Skeletal muscle cell (primary cell): ENCODE measurements around the gene PXDN.

ENCODE experiments used
- DNase-seq: peaks from one replicate; pipeline ENCODE4 v3.0.0-alpha.2; 2010; ENCODE audit warnings: low read depth
- H3K4me3 ChIP-seq: 2 replicates; pipeline ENCODE4 v1.5.1; 2011; ENCODE audit warnings: low read depth, mild to moderate bottlenecking, control low read depth, low read length, moderate library complexity

PXDN gene

DNA sequence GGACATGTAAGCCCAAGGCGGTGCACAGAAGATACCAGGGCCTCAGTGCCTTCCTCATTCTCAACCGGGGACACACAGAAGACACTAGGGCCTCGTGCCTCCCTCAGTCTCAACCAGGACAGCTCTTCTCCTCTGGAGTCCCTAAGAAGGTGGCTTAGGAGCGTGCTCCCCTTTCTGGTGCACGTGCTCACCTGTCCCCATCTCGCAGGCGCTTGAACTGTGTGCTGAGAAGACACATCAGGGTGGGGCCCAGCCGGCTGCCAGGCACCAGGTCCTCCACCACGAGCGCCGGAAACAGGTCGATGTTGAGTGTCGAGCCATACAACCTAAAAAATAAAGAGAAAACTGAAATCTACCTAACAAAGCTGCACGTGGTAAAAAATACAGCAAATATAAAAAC, 99.9 kb downstream of the PXDN start:
- no peak overlapping the region for H3K4me3 ChIP-seq
- DNase-seq = no peak

DNA sequence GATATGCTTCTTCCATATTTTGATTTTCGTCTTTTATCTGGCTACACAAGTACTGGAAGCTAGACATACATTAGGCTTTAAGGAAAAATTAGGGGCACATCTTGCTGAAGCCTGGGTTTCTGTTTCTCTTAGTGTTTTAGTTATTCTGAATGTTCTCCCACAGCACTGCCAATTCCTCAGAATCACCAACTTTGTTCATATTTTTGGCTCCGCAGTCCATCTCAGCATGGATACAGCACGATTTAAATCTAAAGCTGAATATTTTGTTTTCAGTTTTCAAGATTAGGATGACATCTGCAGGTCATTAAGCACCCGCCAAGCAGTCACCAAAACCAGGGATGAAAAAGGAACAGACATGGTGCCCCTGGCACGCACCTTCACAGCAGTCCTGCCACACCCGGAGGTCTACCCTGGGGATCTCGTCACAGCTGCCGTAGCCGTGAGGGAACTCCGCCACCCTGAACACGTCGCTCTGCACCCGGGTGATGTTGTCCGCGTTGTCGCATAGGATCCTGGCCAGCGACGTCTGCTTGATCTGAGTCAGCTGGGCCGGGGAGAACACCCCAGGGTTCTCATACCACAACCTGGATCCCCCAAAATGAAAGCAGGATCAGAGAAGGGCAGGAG, 101.2 kb downstream of the PXDN start:
- no peak overlapping the region for H3K4me3 ChIP-seq
- no peak for DNase-seq

DNA sequence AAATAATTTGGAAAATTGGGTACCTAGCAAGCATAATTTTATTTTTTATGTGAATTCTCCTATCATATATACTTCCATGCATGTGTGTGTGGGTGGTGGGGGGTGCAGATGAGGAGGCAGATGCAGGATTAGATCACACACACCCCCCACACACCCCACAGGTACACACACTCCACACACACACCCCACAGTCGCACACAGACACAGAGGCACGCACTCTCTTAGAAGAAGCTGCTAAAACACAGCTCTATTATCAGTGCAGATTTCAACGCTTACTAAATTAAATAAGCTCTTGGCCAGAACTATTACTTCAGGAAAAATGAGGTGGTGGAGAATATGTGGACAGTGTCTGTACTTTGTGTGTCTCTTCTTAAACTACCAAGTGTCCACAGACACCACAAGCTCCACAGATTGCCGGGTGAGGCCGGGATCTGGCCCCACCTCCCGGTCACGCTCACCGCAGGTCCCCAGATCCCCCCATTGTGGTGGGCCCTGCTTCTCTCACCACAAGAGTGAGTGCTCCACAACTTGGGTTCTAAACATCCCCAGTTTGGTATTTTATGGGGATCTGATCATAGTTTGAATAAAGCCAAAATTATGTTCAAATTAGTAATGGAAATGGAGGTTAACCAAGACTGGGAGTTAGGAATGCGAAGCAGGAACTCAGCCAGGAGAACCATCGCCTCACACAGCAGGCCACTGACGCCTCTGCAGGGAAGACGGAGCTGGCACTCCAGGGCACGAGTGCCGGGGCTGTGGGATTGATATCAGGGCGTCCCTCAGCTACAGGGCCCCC, 102.1 kb downstream of the PXDN start:
- no peak overlapping the region for H3K4me3 ChIP-seq
- DNase-seq = no peak

DNA sequence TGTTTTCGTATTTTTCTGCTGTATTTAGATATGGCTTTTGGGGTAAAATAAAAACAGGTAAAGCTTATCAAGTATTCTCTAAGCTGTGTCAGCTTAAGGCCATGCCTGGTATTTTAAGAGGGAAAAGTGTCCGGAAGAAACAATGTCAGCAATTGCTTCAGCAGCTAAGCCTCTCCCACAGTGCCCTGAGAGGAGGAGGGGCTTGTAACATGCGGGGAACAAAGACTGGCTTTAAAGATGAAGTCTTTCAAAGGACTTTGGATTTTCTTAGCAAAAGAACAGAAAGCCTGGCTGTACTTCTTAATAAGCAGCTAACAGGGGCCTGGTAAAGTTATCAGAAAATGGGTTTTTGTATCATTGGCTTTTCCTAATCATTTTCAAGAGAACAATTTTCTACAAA, 102.8 kb downstream of the PXDN start:
- no peak for DNase-seq

DNA sequence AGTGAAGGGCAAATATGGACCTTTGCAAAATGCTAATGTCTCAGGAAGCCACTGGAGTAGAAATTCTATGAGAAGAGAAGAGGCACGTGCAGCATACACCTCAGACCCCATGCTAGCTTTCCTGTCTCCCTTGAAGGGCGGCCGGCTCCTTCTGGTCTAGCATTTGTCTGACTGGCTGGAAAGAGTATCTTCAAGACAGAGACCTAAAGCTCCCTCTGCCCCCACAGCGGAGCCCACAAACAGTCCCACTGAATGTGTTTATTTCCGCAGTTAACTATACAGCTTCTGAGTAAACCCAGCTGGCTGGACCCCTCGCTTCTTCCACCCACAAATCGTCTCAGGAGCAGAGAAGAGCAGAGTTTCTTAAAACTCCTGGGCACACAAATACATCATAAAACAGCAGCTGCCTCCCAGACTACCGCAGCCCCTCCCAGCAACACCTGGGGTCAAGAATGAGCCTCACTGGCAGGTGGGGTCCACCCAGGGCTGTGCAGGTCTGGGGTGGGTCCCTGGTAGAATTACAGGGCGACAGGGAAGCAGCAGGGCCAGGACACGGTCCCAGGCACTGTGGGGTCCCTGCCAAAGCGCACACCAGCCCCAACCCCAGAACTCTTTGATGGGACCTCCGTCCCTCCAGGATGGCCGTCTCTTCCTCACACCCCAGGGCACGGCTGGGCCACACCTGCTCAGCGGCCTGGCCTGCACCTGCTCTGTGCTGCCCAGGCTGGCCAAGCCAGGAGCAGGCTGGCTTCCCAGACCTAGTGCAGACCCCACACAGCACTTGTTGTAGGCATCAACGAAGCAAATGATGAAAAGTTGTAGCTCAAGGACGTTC, 103.8 kb downstream of the PXDN start:
- H3K4me3 ChIP-seq = no peak overlapping the region

More for the DNA sequence above, 102.8 kb downstream of the PXDN start:
- no peak overlapping the region for H3K4me3 ChIP-seq

DNA sequence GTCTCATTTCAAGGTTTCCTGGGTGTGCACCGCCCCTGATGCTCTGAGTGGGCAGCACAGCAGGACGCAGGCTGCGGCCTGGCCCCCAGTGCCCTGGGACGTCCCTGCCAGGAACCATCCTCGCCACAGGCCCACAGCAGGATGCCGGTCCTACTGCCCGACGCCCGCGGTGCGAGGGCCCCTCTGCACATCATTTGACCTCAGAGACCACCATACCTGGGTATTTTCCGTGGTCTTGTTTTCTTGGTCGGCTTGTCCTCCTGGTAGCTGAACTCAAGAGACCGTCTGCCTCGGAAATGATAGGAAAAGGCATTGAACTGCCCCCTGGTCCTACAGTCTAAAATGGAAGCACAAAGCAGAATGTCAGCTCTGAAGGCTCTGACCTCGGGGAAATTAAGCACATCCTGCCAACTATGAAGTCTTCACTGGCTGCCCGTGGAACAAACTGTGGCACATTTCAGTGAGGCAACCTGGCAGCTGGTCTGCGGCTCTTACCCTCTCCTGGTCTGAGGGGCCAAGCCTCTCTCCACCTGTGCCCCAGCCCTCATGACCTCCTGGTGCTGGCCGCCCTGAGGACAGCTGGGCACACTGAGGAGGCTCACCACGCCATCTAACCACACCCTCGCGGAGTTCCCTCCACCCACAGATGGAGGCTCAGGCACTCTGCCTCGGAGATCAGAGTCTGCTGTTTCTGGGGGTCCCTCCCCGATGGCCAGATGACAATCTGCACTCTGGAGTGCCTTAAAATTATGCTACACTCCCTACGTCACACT, 105.0 kb downstream of the PXDN start:
- no peak for DNase-seq

More for the DNA sequence above, 103.8 kb downstream of the PXDN start:
- no peak for DNase-seq

DNA sequence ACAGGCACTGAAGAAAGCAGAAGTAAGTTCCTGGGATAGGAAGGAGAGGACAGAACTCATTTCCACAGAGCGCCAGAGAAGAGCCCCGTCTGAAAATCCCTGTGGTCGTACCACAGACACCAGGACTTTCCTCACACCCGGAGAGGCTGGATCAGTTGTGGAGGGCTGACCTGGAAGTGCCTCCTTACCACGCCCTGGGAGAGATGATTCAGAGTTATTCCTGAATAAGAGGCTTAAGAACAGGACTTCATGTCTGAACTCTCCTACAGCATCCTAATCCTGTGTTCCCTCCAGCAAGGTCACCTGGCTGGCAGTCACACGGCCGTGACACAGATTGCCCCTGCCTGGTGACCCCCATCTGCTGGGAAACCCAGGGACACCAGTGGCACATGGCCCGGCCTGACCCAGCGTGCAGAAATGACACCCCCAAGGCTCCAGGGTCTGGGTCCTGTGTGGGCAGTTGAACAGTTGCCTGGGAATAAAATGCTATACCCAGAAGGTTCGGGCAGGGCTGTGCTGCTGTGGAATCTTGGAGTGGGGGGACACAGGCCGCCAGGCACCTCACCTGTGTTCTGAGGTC, 105.9 kb downstream of the PXDN start:
- no peak overlapping the region for H3K4me3 ChIP-seq
- DNase-seq = no peak

More for the DNA sequence above, 105.0 kb downstream of the PXDN start:
- no peak overlapping the region for H3K4me3 ChIP-seq

DNA sequence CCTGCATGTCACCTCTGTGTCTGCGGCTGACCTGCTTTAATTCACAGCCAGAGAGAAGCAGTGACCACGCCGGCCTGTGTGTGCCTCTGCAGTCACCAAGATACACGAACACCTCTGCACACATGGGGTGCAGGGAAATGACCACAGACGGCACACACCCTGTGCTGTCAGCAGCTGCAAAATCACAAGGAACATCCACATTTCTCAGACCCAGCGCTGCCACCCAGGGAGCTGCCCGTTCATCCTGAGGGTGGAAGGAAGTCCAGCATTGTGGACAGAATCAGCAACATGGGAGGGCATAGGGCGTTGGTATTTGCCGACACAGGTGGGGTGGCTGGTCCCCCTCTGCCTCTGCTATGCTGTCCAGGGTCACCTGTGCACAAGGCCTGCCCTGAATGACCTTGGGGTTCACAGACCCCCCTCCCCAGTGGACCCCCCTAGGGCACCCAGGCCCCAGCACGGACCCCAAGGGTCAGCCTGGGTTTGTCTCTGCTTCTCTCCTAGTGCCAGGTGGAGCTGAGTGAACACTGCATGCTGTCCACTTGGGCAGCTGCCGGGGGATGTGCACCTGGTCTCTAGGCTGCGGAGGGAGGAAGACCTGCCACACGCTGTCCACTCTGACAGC, 107.4 kb downstream of the PXDN start:
- no peak overlapping the region for H3K4me3 ChIP-seq
- DNase-seq = no peak

DNA sequence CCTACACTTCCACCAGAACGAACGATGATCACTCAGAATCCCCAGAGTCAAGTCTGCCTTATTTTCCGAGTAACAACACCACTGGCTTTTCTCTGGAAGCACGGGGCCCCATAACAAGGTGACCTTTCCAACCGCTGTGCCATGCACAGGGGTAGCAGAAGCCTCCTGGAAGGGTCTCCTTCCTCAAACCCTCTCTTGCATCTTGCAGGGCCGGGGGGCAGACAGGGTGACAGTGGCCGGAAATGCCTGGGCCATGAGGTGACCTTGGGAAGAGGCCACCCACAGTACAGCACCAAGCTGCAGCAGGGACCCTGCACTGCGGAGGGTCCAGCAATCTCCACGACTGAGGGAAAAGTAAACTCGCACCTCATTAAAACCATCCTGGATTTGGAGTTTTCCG, 108.5 kb downstream of the PXDN start:
- no peak overlapping the region for H3K4me3 ChIP-seq
- no peak for DNase-seq

DNA sequence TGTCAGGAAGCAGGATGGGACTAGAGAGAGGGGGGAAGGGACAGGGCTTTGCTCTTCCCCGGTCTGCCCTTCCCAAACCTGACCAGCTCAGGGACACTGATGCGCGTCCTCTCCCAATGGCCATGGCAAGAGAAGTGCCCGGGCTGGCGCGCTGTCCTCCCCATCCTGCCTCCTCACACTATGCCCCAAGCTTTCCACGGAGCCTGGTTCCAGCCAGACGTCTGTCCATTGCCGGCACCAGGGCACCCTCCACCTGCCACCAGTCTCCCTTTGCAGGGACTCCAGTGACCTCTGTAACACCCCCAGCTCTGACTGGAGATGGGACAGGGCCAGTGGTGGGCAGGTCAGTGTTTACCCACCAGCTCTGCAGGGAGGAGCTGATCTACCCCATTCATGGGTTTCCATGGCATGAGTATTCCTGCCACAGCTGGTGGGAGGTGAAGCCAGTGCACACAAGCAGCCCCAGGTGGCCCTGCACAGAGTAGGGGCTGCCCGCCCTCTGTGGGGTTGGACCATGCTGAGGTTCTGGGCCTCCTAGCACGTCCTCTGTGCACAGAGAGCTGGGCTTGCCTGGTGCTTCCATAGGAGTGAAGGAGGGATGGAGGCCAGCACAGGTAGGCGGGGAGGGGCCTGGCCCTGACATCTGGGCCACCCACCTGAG, 109.5 kb downstream of the PXDN start:
- H3K4me3 ChIP-seq = no peak overlapping the region
- DNase-seq = no peak

DNA sequence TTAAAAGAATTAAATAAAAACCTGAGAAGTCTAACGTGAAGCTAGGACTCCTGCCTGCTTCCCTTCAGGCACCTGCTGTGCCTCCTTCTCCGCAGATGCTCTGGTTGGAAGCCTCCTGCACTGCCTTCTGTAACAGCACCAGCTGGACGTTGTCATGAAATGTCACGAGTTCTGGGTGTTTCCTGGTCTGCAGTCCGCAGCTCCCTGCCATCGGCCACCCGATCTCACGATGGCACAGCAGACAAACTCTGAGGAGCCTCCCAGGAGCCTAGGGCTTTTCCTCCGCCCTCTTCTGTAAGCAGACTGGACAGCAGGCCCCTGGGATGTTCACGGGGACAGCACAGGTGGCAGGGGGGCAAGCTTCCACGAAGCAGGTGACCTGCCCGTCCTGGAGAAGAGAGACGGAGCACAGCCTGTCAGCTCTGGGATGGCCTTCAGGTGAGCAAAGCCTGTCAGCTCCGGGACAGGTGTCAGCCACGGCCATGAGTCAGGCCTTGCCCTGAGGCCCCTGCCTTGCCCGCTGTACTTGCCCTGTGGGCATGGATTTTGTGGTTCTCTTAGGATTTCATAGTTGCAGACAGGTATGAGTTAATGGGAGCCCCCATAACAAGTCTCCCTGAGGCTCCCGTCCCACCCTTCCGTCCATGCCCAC, 110.3 kb downstream of the PXDN start:
- DNase-seq = no peak
- no peak overlapping the region for H3K4me3 ChIP-seq

DNA sequence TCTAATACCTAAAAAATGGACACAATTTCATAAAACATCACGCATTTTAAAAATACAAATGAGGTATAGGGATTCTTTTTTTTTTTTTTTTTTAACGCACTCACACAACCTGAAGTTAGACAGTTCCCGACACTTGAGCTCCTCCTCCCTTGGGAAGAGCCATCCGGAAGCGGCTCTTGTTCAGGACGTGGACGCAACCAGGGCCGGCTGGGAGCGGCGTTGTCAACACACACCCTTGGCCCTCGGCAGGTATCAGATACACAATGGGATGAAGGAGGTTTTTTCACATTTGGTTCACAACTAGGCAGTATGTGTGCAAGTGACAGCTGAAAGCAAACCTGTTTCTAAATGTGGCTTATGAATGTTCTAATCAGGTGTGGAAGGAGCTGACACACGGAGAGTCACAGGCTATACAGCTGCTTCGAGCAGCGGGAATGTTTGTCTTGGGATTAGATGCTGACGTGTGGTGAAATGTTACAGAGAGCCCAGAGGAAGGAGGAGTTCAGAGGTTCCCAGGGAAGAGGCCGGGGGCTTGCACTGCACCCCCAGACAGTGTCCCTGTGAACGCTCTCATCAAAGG, 111.1 kb downstream of the PXDN start:
- no peak for DNase-seq
- H3K4me3 ChIP-seq = no peak overlapping the region

DNA sequence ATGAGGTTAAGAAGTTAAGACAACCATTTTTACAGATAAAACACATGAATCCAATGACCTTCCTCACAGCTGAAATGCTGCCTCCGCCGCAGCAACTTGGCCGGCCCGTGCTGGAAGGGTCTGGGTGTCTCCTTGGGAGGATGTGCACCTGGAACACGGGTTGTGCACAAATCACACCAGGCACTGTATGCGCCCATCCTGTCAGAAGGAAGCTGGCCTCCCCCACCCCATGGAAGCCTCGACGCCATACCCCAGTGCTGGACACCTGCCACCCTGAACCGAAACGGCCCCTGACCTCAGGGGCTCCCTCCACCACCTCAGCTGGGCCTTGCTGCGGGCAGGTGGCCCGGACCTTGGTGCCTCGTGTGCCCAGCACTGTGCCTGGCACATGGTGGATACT, 111.8 kb downstream of the PXDN start:
- H3K4me3 ChIP-seq = no peak overlapping the region
- no peak for DNase-seq

DNA sequence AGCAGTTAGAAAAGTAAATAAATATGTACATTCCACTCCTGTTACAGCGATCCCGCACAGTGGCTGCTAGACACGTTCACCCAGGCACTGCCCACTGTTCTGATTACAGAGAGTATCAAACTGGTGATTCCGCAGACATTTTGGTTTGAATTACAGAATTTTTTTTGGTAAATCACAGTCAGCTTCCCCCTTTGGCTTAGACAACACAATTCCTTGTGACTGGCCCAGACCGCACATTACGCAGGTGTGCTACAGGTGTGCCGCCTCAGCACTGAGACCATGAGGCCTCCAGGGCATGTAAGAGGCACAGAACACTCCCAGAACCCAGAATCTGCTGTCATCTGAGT, 112.3 kb downstream of the PXDN start:
- DNase-seq = no peak
- no peak overlapping the region for H3K4me3 ChIP-seq

DNA sequence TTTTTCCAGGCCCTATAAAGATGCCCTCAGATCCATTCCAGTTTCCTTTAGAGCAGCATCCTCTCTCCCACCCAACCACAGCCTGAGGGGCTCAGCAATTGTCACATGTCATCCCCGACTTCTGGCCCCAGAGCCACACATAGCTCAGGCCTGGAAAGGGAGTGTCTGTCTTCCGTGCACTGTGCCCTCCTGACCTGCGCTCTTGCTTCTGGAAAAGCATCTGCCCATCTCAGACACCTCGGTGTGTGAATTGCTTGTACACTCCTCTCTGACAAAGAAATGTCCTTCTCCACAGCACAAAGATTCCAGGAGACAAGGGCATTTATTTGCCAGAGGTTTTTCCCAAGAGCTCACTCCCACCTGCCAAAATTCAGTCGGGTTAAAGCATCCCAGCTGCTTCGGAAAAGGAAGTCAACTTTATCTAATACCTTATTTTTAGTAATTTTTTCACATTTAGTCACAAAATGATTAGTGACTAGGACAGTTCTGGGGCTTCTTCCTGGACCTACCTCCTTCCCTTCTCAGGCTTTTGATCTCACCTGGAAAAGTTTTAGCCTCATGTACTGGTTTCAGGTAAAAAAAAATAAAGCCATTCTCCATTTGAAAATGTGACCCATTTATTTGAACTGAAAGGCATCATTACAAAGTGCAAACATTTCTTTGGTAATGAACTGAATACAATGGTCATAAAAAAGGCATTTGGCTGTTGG, 112.9 kb downstream of the PXDN start:
- no peak overlapping the region for H3K4me3 ChIP-seq
- no peak for DNase-seq

DNA sequence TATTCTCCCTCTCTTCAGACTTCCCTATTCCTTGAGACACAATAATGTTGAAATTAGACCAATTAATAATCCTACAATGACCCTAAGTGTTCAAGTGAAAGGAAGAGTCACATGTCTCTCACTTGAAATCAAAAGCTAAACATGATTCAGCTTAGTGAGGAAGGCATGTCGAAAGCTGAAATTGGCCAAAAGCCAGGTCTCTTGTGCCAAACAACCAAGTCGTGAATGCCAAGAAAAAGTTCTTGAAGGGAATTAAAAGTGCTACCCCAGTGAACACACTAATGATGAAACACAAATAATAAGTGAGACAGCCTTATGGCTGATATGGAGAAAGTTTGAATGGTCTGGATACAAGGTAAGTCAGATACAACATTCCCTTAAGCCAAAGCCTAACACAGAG, 115.4 kb downstream of the PXDN start:
- peak; percentile 86 for DNase-seq

More for the DNA sequence above, 115.4 kb downstream of the PXDN start:
- H3K4me3 ChIP-seq = no peak overlapping the region
